ENCODE measurements around the gene PTPRA. TPM values are rescaled to one million over a fixed set of nuclear protein-coding genes. Genes with fewer than 3 reads are reported as not detected.
"Not testable (repeated sequence)": the region's sequence is repeated elsewhere in the genome, so short reads cannot be mapped to it uniquely, and the experiment has no call there.

Gene PTPRA
- total RNA-seq, 1 experiment from 2014 or later, result 29.3 TPM

DNA sequence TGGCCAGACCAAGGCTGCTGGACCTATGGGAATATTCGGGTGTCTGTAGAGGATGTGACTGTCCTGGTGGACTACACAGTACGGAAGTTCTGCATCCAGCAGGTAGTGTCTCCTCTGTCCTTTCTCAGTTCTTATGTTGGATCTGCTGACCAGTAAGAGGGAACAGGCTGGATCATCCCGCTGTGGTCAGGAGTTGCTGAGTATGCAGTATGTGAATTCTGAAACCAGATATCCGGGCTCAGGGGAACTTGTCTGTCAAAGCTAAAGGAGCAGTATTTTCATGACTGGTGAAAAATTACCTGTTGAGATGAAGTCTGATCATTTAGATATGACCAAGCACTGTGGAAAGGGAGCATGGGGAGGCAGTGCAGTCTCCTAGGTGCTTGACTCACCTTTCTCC lies 148.0 kb downstream of the PTPRA start:
- POLR2A ChIA-PET, result no interaction called here
- Mint-ChIP-seq H3K4me3 (ENCODE audit: unreplicated experiment) (no peak overlapping the region), H3K36me3 (ENCODE audit: insufficient read depth, unreplicated experiment) (peaks cover 50% of the 10 kb centered on the region), H3K9me3 (ENCODE audit: unreplicated experiment) (no peaks in the 10 kb centered on the region), H3K27ac (ENCODE audit: low read depth, unreplicated experiment) (no peak overlapping the region), H3K27me3 (ENCODE audit: insufficient read depth, unreplicated experiment) (no peaks in the 10 kb centered on the region), H3K4me1 (ENCODE audit: insufficient read depth, unreplicated experiment) (no peaks in the 10 kb centered on the region)
- TF ChIP-seq, protein P1, sequence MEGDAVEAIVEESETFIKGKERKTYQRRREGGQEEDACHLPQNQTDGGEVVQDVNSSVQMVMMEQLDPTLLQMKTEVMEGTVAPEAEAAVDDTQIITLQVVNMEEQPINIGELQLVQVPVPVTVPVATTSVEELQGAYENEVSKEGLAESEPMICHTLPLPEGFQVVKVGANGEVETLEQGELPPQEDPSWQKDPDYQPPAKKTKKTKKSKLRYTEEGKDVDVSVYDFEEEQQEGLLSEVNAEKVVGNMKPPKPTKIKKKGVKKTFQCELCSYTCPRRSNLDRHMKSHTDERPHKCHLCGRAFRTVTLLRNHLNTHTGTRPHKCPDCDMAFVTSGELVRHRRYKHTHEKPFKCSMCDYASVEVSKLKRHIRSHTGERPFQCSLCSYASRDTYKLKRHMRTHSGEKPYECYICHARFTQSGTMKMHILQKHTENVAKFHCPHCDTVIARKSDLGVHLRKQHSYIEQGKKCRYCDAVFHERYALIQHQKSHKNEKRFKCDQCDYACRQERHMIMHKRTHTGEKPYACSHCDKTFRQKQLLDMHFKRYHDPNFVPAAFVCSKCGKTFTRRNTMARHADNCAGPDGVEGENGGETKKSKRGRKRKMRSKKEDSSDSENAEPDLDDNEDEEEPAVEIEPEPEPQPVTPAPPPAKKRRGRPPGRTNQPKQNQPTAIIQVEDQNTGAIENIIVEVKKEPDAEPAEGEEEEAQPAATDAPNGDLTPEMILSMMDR (IDR thresholded peaks at IDR 0.05; ENCODE audit: unreplicated experiment), result no peak
- no TSS peak for BruUV-seq (replicated peaks)
- intact Hi-C loops (cut with micrococcal nuclease), result no loop called here
- DNase-seq (ENCODE audit: unreplicated experiment), result no peak
- CTCF ChIA-PET, result no interaction called here

DNA sequence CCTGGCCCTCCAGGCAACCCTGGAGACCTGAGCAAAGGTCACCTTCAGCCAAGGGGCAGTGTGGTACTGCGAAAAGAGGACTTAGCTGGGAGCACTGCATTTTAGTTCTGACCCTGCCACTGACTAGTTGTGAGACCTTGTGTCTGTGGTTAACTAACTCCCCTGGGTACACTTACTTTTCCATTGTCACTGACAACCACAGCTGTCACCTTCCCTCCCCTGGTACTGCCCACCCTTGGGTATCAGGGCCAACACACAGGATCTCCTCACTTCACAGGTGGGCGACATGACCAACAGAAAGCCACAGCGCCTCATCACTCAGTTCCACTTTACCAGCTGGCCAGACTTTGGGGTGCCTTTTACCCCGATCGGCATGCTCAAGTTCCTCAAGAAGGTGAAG lies 148.5 kb downstream of the PTPRA start:
- ChIA-PET POLR2A (no interaction called here), CTCF (interaction anchor here (0.6 kb wide), 1 partner anchor 133 kb away, joined by 3 read pairs; no protein-coding TSS in a partner anchor)
- TF ChIP-seq, protein P1 (IDR thresholded peaks at IDR 0.05; ENCODE audit: unreplicated experiment), result no peak
- H3K9me3 Mint-ChIP-seq (ENCODE audit: unreplicated experiment), result no peaks in the 10 kb centered on the region
- H3K4me3 Mint-ChIP-seq (ENCODE audit: unreplicated experiment), result no peak overlapping the region
- no peak for DNase-seq (ENCODE audit: unreplicated experiment)
- no peak overlapping the region for H3K27ac Mint-ChIP-seq (ENCODE audit: low read depth, unreplicated experiment)
- H3K36me3 Mint-ChIP-seq (ENCODE audit: insufficient read depth, unreplicated experiment), result peaks cover 53% of the 10 kb centered on the region
- BruUV-seq (replicated peaks), result no TSS peak
- H3K4me1 Mint-ChIP-seq (ENCODE audit: insufficient read depth, unreplicated experiment), result no peaks in the 10 kb centered on the region
- no peaks in the 10 kb centered on the region for H3K27me3 Mint-ChIP-seq (ENCODE audit: insufficient read depth, unreplicated experiment)
- intact Hi-C loops (cut with micrococcal nuclease), result no loop called here

DNA sequence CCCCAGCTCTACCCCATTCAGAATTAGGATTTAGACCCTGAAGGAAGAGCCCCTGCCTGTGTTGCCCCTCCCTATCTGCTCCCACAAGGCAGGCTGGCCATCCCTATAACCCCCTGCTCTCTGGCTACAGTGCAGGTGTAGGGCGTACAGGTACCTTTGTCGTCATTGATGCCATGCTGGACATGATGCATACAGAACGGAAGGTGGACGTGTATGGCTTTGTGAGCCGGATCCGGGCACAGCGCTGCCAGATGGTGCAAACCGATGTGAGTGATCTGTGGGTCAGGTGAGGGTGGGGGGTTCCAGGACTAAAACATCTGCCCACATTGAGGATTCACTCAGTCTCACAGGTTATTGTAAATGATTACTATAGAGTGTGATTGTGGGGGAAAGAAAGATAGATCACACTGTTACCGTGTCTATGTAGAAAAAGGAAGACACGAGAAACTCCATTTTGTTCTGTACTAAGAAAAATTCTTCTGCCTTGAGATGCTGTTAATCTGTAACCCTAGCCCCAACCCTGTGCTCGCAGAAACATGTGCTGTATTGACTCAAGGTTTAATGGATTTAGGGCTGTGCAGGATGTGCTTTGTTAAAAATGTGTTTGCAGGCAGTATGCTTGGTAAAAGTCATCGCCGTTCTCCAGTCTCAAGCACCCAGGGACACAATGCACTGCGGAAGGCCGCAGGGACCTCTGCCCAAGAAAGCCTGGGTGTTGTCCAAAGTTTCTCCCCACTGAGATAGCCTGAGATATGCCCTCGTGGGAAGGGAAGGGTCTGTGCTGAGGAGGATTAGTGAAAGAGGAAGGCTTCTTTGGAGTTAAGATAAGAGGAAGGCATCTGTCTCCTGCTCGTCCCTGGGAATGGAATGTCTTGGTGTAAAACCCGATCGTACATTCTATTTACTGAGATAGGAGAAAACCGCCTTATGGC lies 149.5 kb downstream of the PTPRA start:
- DNase-seq (ENCODE audit: unreplicated experiment); H3K9me3 Mint-ChIP-seq (ENCODE audit: unreplicated experiment); H3K27ac Mint-ChIP-seq (ENCODE audit: low read depth, unreplicated experiment); H3K27me3 Mint-ChIP-seq (ENCODE audit: insufficient read depth, unreplicated experiment); POLR2A ChIA-PET; intact Hi-C loops (cut with micrococcal nuclease); H3K4me3 Mint-ChIP-seq (ENCODE audit: unreplicated experiment); BruUV-seq (replicated peaks); H3K4me1 Mint-ChIP-seq (ENCODE audit: insufficient read depth, unreplicated experiment): not testable (repeated sequence)
- peaks cover 63% of the 10 kb centered on the region for H3K36me3 Mint-ChIP-seq (ENCODE audit: insufficient read depth, unreplicated experiment)
- CTCF ChIA-PET, result interaction anchor here (0.6 kb wide), 1 partner anchor 134 kb away, joined by 3 read pairs; no protein-coding TSS in a partner anchor

GRCh38 chr20:3027987-3028386 lies 154.7 kb downstream of the PTPRA start:
- DNase-seq (ENCODE audit: unreplicated experiment), result no peak
- H3K36me3 Mint-ChIP-seq (ENCODE audit: insufficient read depth, unreplicated experiment), result peaks cover 54% of the 10 kb centered on the region
- no TSS peak for BruUV-seq (replicated peaks)
- TF ChIP-seq, protein P1 (IDR thresholded peaks at IDR 0.05; ENCODE audit: unreplicated experiment), result no peak
- H3K27ac Mint-ChIP-seq (ENCODE audit: low read depth, unreplicated experiment), result no peak overlapping the region
- ChIA-PET CTCF (interaction anchor here (1.3 kb wide), 1 partner anchor 27 kb away, joined by 4 read pairs; no protein-coding TSS in a partner anchor), POLR2A (interaction anchor here (0.9 kb wide), 1 partner anchor 14 kb away, joined by 4 read pairs; no protein-coding TSS in a partner anchor)
- no peak overlapping the region for H3K4me3 Mint-ChIP-seq (ENCODE audit: unreplicated experiment)
- no peaks in the 10 kb centered on the region for H3K9me3 Mint-ChIP-seq (ENCODE audit: unreplicated experiment)
- no peaks in the 10 kb centered on the region for H3K27me3 Mint-ChIP-seq (ENCODE audit: insufficient read depth, unreplicated experiment)
- intact Hi-C loops (cut with micrococcal nuclease), result no loop called here
- H3K4me1 Mint-ChIP-seq (ENCODE audit: insufficient read depth, unreplicated experiment), result no peaks in the 10 kb centered on the region
